ENCODE measurements around the gene SATL1. TPM values are rescaled to one million over a fixed set of nuclear protein-coding genes. Genes with fewer than 3 reads are reported as not detected.

The SATL1 gene
- total RNA-seq, 1 experiment from 2014 or later = 0.22 TPM

GRCh38 chrX:85052205-85052604 is 191.4 kb downstream of the SATL1 start (continued):
- TF ChIP-seq TP53 (CRISPR knock-in tag; IDR thresholded peaks at IDR 0.05) = no peak
- no peak for TF ChIP-seq SP1 (CRISPR knock-in tag; conservative IDR thresholded peaks at IDR 0.05)
- TF ChIP-seq ETV6 (CRISPR knock-in tag; IDR thresholded peaks at IDR 0.05) = no peak
- TF ChIP-seq OVOL2 (CRISPR knock-in tag; IDR thresholded peaks at IDR 0.05; ENCODE audit: borderline replicate concordance) = no peak
- TF ChIP-seq HMGXB4 (CRISPR knock-in tag; IDR thresholded peaks at IDR 0.05) = no peak

GRCh38 chrX:85051627-85052026 is 192.0 kb downstream of the SATL1 start:
- Mint-ChIP-seq H3K9me3 (no peaks in the 10 kb centered on the region), H3K4me1 (no peaks in the 10 kb centered on the region), H3K36me3 (0 out of 2 replicates have a peak, but pooled peaks cover under 1% of the 10 kb centered on the region), H3K27me3 (ENCODE audit: low read depth) (no peaks in the 10 kb centered on the region), H3K4me3 (no peak overlapping the region), H3K27ac (no peak overlapping the region)
- ChIA-PET CTCF (no interaction called here), POLR2A (no interaction called here)
- ATAC-seq (no peak), DNase-seq (ENCODE audit: low spot score) (no peak)
- TF ChIP-seq EMX1 (CRISPR knock-in tag; IDR thresholded peaks at IDR 0.05) = no peak
- no peak for TF ChIP-seq ZNF121 (CRISPR knock-in tag; IDR thresholded peaks at IDR 0.05)
- no peak for TF ChIP-seq GABPB1 (CRISPR knock-in tag; IDR thresholded peaks at IDR 0.05)
- TF ChIP-seq ZNF512 (CRISPR knock-in tag; IDR thresholded peaks at IDR 0.05; ENCODE audit: borderline replicate concordance) = no peak
- no peak for TF ChIP-seq USF2 (CRISPR knock-in tag; IDR thresholded peaks at IDR 0.05)
- TF ChIP-seq CREM (CRISPR knock-in tag; IDR thresholded peaks at IDR 0.05) = no peak
- TF ChIP-seq FOXK1 (CRISPR knock-in tag; IDR thresholded peaks at IDR 0.05) = no peak
- TF ChIP-seq ARID4B (CRISPR knock-in tag; IDR thresholded peaks at IDR 0.05; ENCODE audit: borderline replicate concordance) = no peak
- TF ChIP-seq FOXJ3 (CRISPR knock-in tag; IDR thresholded peaks at IDR 0.05; ENCODE audit: borderline replicate concordance) = no peak
- no peak for TF ChIP-seq PRDM15 (CRISPR knock-in tag; IDR thresholded peaks at IDR 0.05)
- no peak for TF ChIP-seq IRF2 (CRISPR knock-in tag; IDR thresholded peaks at IDR 0.05; ENCODE audit: borderline replicate concordance, low read depth)
- TF ChIP-seq TP53 (CRISPR knock-in tag; IDR thresholded peaks at IDR 0.05) = no peak
- no peak for TF ChIP-seq PREB (CRISPR knock-in tag; IDR thresholded peaks at IDR 0.05; ENCODE audit: borderline replicate concordance)
- no peak for TF ChIP-seq E2F5 (CRISPR knock-in tag; IDR thresholded peaks at IDR 0.05)
- no peak for TF ChIP-seq JAZF1 (CRISPR knock-in tag; IDR thresholded peaks at IDR 0.05)
- no peak for TF ChIP-seq ZBTB21 (CRISPR knock-in tag; IDR thresholded peaks at IDR 0.05; ENCODE audit: borderline replicate concordance)
- no peak for TF ChIP-seq MLX (CRISPR knock-in tag; IDR thresholded peaks at IDR 0.05)
